Panc1 (cell line): ENCODE data around the gene KDM5A. TPM values are rescaled to one million over a fixed set of nuclear protein-coding genes. Genes with fewer than 3 reads are reported as not detected.

Experiments
- ATAC-seq: fragments of 200-7000 bp; cut with Tn5 transposase; 2 replicates; pipeline ENCODE4 v1.9.1; 2020; ENCODE audit warnings: mild to moderate bottlenecking, moderate library complexity
- BruUV-seq: library from RNA; stranded (reverse); fragments of 400-500 nt; replicated peaks from 2 replicates; lab custom pipeline; 2021; lab: Mats Ljungman, UMichigan
- CTCF ChIA-PET: fragments of 300-600 bp; sonication (Branson Sonifier 250); formaldehyde crosslinking; loops from one replicate; lab custom pipeline; 2022; ENCODE audit warnings: antibody characterized with exemption; lab: Charles Lee
- POLR2A ChIA-PET: fragments of 300-600 bp; sonication (Branson Sonifier 250); formaldehyde crosslinking; loops from one replicate; lab custom pipeline; 2022; ENCODE audit warnings: antibody characterized with exemption; lab: Charles Lee
- DNase-seq: peaks from one replicate; pipeline ENCODE4 v3.0.0-alpha.2; 2010; ENCODE audit warnings: low read depth, low spot score
- H3K27ac ChIP-seq: 2 replicates; pipeline ENCODE4 v1.5.1; 2011; ENCODE audit warnings: mild to moderate bottlenecking, low read length, inconsistent platforms
- H3K27me3 ChIP-seq: fragments of 200-500 bp; sonication (Bioruptor generic); 2 replicates; pipeline ENCODE4 v1.6.0; 2014; ENCODE audit warnings: low read length, inconsistent platforms; ENCODE audit not compliant: control insufficient read depth, insufficient read depth
- H3K36me3 ChIP-seq: fragments of 200-500 bp; sonication (Bioruptor generic); 2 replicates; pipeline ENCODE4 v1.5.1; 2014; ENCODE audit warnings: inconsistent platforms, mild to moderate bottlenecking, low read length, moderate library complexity; ENCODE audit not compliant: control insufficient read depth, insufficient read depth
- H3K4me1 ChIP-seq: 2 replicates; pipeline ENCODE4 v1.5.1; 2011; ENCODE audit warnings: inconsistent platforms, mild to moderate bottlenecking, low read length, moderate library complexity; ENCODE audit not compliant: control insufficient read depth, insufficient read depth
- H3K4me3 ChIP-seq, 2 experiments: 2 replicates each; pipeline ENCODE4 v1.5.1; 2011 to 2012; ENCODE audit warnings: low read depth in 2 of 2, low read length in 2 of 2, mild to moderate bottlenecking in 2 of 2, inconsistent platforms in 1 of 2, moderate library complexity in 1 of 2
- H3K9me3 ChIP-seq: fragments of 200-500 bp; sonication (Bioruptor generic); 2 replicates; pipeline ENCODE4 v1.5.1; 2014; ENCODE audit warnings: low read depth, mild to moderate bottlenecking, inconsistent platforms, low read length, moderate library complexity; ENCODE audit not compliant: control insufficient read depth, insufficient read depth
- CTCF ChIP-seq: fragments of 450-650 bp; IDR thresholded peaks from 2 replicates; pipeline ENCODE4 v1.5.1; 2017; ENCODE audit warnings: mild to moderate bottlenecking
- POLR2AphosphoS5 ChIP-seq: IDR thresholded peaks from 2 replicates; pipeline ENCODE4 v1.6.1; 2012; ENCODE audit warnings: mild to moderate bottlenecking, low read depth, low read length, moderate library complexity
- REST ChIP-seq, 2 experiments: IDR thresholded peaks; 2 replicates each; pipeline ENCODE4 v1.6.1; 2011 to 2012; ENCODE audit warnings: low read depth in 2 of 2, control low read depth in 1 of 2, low read length in 1 of 2, mild to moderate bottlenecking in 1 of 2, moderate library complexity in 1 of 2; ENCODE audit not compliant: insufficient read depth in 1 of 2
- SIN3A ChIP-seq: IDR thresholded peaks from 2 replicates; pipeline ENCODE4 v1.6.1; 2012; ENCODE audit warnings: low read depth, mild to moderate bottlenecking, low read length, moderate library complexity, borderline replicate concordance; ENCODE audit not compliant: insufficient read depth
- TCF7L2 ChIP-seq: IDR thresholded peaks from 2 replicates; pipeline ENCODE4 v1.6.1; 2011; ENCODE audit warnings: mild to moderate bottlenecking, low read depth, low read length, inconsistent platforms
- in situ Hi-C: cut with HindIII; loops from 2 replicates; pipeline ENCODE4 v1.10.0; 2016; ENCODE audit warnings: low sequenced_read_pairs, low pct_unique_long_range_greater_than_20kb
- intact Hi-C: fragments of 100-400 bp; cut with micrococcal nuclease; formaldehyde crosslinking; loops from one replicate; pipeline ENCODE4 v1.10.0; 2022; ENCODE audit not compliant: unreplicated experiment
- total RNA-seq: library from RNA; stranded (reverse); gene quantifications from one replicate; pipeline ENCODE4 v1.2.1, GENCODE V29; 2021; ENCODE audit not compliant: unreplicated experiment

Gene KDM5A
- total RNA-seq, 1 experiment from 2014 or later, result 49.0 TPM

GRCh38 chr12:422526-422925, 33.4 kb upstream of the KDM5A start:
- BruUV-seq, result no TSS peak
- TF ChIP-seq REST (IDR thresholded peaks at IDR 0.05; ENCODE audit: insufficient read depth in 1 of 2, low read depth in 2 of 2, low read length in 1 of 2) (no peak), TCF7L2 (no peak), POLR2AphosphoS5 (no peak), SIN3A (no peak), CTCF (no peak)
- in situ Hi-C loops (no loop called here), intact Hi-C loops (no loop called here)
- ATAC-seq (no peak), DNase-seq (no peak)
- POLR2A ChIA-PET, result no interaction called here
- Histone ChIP-seq H3K9me3 (no peaks in the 10 kb centered on the region), H3K4me3 (no peak overlapping the region), H3K27ac (no peak overlapping the region), H3K4me1 (no peaks in the 10 kb centered on the region), H3K27me3 (no peaks in the 10 kb centered on the region), H3K36me3 (no peaks in the 10 kb centered on the region)
- CTCF ChIA-PET, result interaction anchor here (0.8 kb wide), 1 partner anchor 100 kb away, joined by 9 read pairs; no protein-coding TSS in a partner anchor

DNA sequence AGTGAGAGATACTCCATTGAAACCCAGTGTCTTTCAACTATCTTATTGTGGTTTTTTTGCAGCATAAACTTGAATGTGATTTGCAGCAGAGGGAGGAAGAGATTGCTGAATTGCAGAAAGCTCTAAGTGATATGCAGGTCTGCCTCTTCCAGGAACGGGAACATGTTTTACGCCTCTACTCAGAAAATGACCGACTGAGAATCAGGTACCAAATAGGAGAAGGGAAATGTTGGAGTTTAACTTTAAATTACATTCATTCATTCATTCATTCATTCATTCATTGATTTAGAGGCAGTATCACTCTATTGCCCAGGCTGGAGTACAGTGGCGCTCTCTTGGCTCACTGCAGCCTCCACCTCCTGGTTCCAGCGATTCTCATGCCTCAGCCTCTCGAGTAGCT, 29.3 kb upstream of the KDM5A start:
- no peak overlapping the region for H3K4me3 ChIP-seq
- in situ Hi-C loops (no loop called here), intact Hi-C loops (no loop called here)
- no peaks in the 10 kb centered on the region for H3K27me3 ChIP-seq
- H3K4me1 ChIP-seq, result no peaks in the 10 kb centered on the region
- H3K27ac ChIP-seq, result no peak overlapping the region
- ChIA-PET CTCF (no interaction called here), POLR2A (no interaction called here)
- no TSS peak for BruUV-seq
- TF ChIP-seq POLR2AphosphoS5, result no peak
- no peak for TF ChIP-seq CTCF
- TF ChIP-seq TCF7L2, result no peak
- TF ChIP-seq SIN3A, result no peak
- no peak for TF ChIP-seq REST (IDR thresholded peaks at IDR 0.05; ENCODE audit: insufficient read depth in 1 of 2, low read depth in 2 of 2, low read length in 1 of 2)
- no peaks in the 10 kb centered on the region; the same call in 1 of the 2 replicates for H3K36me3 ChIP-seq
- DNase-seq (no peak), ATAC-seq (no peak)
- no peaks in the 10 kb centered on the region for H3K9me3 ChIP-seq
